ENCODE data around the gene POLE. TPM values are rescaled to one million over a fixed set of nuclear protein-coding genes. Genes with fewer than 3 reads are reported as not detected.

Gene POLE
- total RNA-seq, 1 experiment from 2014 or later: 167 TPM

GRCh38 chr12:132716356-132716755 lies 29.2 kb upstream of the POLE start:
- H3K36me3 ChIP-seq (ENCODE audit: control insufficient read depth, insufficient read depth, low read length): no peaks in the 10 kb centered on the region; the same call in 1 of the 2 replicates
- no peak for TF ChIP-seq CTCF (IDR thresholded peaks at IDR 0.05; ENCODE audit: insufficient read depth in 1 of 2, low read depth in 1 of 2, low read length in 1 of 2, severe bottlenecking in 1 of 2, unreplicated experiment in 1 of 2)
- no peaks in the 10 kb centered on the region for H3K27me3 Mint-ChIP-seq (ENCODE audit: insufficient read depth, unreplicated experiment)
- no peak overlapping the region for H3K27ac Mint-ChIP-seq (ENCODE audit: unreplicated experiment)
- peaks cover 85% of the 10 kb centered on the region for H3K36me3 Mint-ChIP-seq (ENCODE audit: insufficient read depth, unreplicated experiment)
- DNase-seq: no peak
- no peak overlapping the region for H3K4me3 ChIP-seq (ENCODE audit: low read depth, low read length)
- H3K4me1 Mint-ChIP-seq (ENCODE audit: low read depth, unreplicated experiment): no peaks in the 10 kb centered on the region
- no peaks in the 10 kb centered on the region for H3K4me1 ChIP-seq
- ChIA-PET POLR2A (no interaction called here), CTCF (no interaction called here)
- no peaks in the 10 kb centered on the region for H3K9me3 ChIP-seq
- BruUV-seq (replicated peaks): no TSS peak
- no peaks in the 10 kb centered on the region for H3K27me3 ChIP-seq (replicated peaks; ENCODE audit: control insufficient read depth, insufficient read depth, low read length)
- no peak overlapping the region for H3K4me3 Mint-ChIP-seq (ENCODE audit: unreplicated experiment)
- no peaks in the 10 kb centered on the region for H3K9me3 Mint-ChIP-seq (ENCODE audit: unreplicated experiment)
- intact Hi-C loops (cut with micrococcal nuclease; ENCODE audit: unreplicated experiment): no loop called here

- no peak overlapping the region for H3K4me3 Mint-ChIP-seq (ENCODE audit: unreplicated experiment)
Measured at GRCh38 chr12:132715874-132716273, 28.7 kb upstream of the POLE start.

GRCh38 chr12:132713123-132713522 lies 26.0 kb upstream of the POLE start:
- no peaks in the 10 kb centered on the region for H3K4me1 Mint-ChIP-seq (ENCODE audit: low read depth, unreplicated experiment)
- H3K36me3 ChIP-seq (ENCODE audit: control insufficient read depth, insufficient read depth, low read length): no peaks in the 10 kb centered on the region; the same call in 1 of the 2 replicates
- no peaks in the 10 kb centered on the region for H3K27me3 ChIP-seq (replicated peaks; ENCODE audit: control insufficient read depth, insufficient read depth, low read length)
- peaks cover 67% of the 10 kb centered on the region for H3K36me3 Mint-ChIP-seq (ENCODE audit: insufficient read depth, unreplicated experiment)
- no TSS peak for BruUV-seq (replicated peaks)
- no peaks in the 10 kb centered on the region for H3K27me3 Mint-ChIP-seq (ENCODE audit: insufficient read depth, unreplicated experiment)
- no peak overlapping the region for H3K4me3 Mint-ChIP-seq (ENCODE audit: unreplicated experiment)
- POLR2A ChIA-PET: no interaction called here
- no peak overlapping the region for H3K27ac Mint-ChIP-seq (ENCODE audit: unreplicated experiment)
- H3K9me3 ChIP-seq: no peaks in the 10 kb centered on the region
- DNase-seq: no peak
- no peak overlapping the region for H3K4me3 ChIP-seq (ENCODE audit: low read depth, low read length)
- no peaks in the 10 kb centered on the region for H3K9me3 Mint-ChIP-seq (ENCODE audit: unreplicated experiment)
- no peaks in the 10 kb centered on the region for H3K4me1 ChIP-seq
- intact Hi-C loops (cut with micrococcal nuclease; ENCODE audit: unreplicated experiment): no loop called here
- TF ChIP-seq CTCF (IDR thresholded peaks at IDR 0.05; ENCODE audit: insufficient read depth in 1 of 2, low read depth in 1 of 2, low read length in 1 of 2, severe bottlenecking in 1 of 2, unreplicated experiment in 1 of 2): no peak
- CTCF ChIA-PET: no interaction called here

More at GRCh38 chr12:132715874-132716273, 28.7 kb upstream of the POLE start:
- Mint-ChIP-seq H3K27ac (ENCODE audit: unreplicated experiment) (no peak overlapping the region), H3K4me1 (ENCODE audit: low read depth, unreplicated experiment) (no peaks in the 10 kb centered on the region), H3K27me3 (ENCODE audit: insufficient read depth, unreplicated experiment) (no peaks in the 10 kb centered on the region), H3K36me3 (ENCODE audit: insufficient read depth, unreplicated experiment) (peaks cover 80% of the 10 kb centered on the region), H3K9me3 (ENCODE audit: unreplicated experiment) (no peaks in the 10 kb centered on the region)
- DNase-seq: no peak
- TF ChIP-seq CTCF (IDR thresholded peaks at IDR 0.05; ENCODE audit: insufficient read depth in 1 of 2, low read depth in 1 of 2, low read length in 1 of 2, severe bottlenecking in 1 of 2, unreplicated experiment in 1 of 2): no peak
- no peak overlapping the region for H3K4me3 ChIP-seq (ENCODE audit: low read depth, low read length)
- ChIA-PET CTCF (no interaction called here), POLR2A (interaction anchor here (0.8 kb wide), 1 partner anchor 155 kb away, joined by 3 read pairs; no protein-coding TSS in a partner anchor)
- H3K27me3 ChIP-seq (replicated peaks; ENCODE audit: control insufficient read depth, insufficient read depth, low read length): no peaks in the 10 kb centered on the region
- intact Hi-C loops (cut with micrococcal nuclease; ENCODE audit: unreplicated experiment): no loop called here
- no TSS peak for BruUV-seq (replicated peaks)
- no peaks in the 10 kb centered on the region for H3K4me1 ChIP-seq
- H3K9me3 ChIP-seq: no peaks in the 10 kb centered on the region
- H3K36me3 ChIP-seq (ENCODE audit: control insufficient read depth, insufficient read depth, low read length): no peaks in the 10 kb centered on the region; the same call in 1 of the 2 replicates

Data from Caco-2 (cell line).